ENCODE measurements around the gene GSE1.

DNA sequence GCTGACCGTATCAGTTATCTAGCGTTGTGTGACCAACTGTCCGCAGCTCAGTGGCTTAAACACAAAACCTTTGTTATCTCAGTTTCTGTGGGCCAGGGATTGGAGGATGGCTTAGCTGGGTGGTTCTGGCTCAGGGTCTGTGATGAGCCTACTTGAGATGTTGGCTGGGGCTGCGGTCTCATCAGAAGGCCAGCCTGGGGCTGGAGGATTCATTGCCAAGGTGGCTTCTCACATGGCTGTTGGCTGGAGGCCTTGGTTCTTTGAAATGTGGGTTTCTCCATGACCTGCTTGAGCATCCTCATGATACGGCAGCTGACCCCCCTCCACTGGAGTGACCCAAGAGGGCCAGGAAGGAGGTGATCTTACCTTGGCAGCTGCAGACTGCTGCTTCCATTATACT, 16.7 kb downstream of the GSE1 start:
- TF ChIP-seq, protein P1, sequence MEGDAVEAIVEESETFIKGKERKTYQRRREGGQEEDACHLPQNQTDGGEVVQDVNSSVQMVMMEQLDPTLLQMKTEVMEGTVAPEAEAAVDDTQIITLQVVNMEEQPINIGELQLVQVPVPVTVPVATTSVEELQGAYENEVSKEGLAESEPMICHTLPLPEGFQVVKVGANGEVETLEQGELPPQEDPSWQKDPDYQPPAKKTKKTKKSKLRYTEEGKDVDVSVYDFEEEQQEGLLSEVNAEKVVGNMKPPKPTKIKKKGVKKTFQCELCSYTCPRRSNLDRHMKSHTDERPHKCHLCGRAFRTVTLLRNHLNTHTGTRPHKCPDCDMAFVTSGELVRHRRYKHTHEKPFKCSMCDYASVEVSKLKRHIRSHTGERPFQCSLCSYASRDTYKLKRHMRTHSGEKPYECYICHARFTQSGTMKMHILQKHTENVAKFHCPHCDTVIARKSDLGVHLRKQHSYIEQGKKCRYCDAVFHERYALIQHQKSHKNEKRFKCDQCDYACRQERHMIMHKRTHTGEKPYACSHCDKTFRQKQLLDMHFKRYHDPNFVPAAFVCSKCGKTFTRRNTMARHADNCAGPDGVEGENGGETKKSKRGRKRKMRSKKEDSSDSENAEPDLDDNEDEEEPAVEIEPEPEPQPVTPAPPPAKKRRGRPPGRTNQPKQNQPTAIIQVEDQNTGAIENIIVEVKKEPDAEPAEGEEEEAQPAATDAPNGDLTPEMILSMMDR (IDR thresholded peaks at IDR 0.05): no peak
- no peak for TF ChIP-seq POLR2A (IDR thresholded peaks at IDR 0.05)

All from breast epithelium (tissue), 3 donors.